Measurements from ENCODE around the gene THOC5.
"Not testable (repeated sequence)": the region's sequence is repeated elsewhere in the genome, so short reads cannot be mapped to it uniquely, and the experiment has no call there.

Gene THOC5

GRCh38 chr22:29559853-29560252 is 6.3 kb upstream of the THOC5 start:
- no peak for DNase-seq (ENCODE audit: low spot score)

DNA sequence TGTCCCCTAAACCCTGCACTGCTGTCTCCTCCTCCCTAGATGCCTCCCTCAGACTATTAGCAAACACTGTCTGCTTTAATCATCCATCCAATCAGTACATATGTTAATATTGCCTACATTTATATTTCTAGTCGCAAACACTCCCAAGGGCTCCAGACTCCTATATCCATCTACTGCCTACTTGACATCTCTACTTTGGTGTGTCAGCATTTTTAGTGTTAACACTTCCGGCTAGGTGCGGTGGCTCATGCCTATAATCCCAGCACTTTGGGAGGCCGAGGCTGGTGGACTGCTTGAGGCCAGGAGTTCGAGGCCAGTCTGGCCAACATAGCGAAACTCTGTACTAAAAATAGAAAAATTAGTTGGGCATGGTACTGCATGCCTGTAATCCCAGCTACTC is 5.5 kb upstream of the THOC5 start:
- no peak for DNase-seq (ENCODE audit: low spot score)

DNA sequence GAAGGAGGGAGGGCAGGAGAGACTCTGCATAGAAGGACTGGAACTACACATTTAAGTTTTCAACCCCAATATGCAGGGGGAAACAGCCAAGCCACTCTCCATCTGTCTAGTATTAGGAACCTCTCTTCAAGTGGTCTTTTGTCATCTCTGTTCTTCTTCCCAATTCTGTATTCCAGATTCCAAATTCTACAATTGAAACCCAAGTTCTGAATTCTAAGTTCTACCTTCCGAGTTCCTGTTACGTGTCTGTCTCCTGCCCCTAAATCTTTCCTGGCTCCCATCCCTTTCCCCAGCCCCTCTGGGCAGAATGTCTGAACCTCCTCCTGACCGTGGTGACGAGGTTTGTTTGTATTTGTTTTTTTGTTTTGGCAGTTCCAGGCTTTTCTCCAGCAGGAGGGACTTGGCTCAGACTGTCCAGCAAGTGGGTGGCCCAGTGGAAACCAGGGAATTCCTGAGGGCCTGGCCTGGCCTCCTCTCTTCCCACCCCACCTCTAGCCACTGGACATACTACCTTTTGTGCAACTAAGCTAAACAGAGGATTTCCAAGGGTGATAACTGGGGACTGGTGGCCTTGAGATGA is 1.6 kb upstream of the THOC5 start:
- peak; percentile 36 for DNase-seq (ENCODE audit: low spot score)

DNA sequence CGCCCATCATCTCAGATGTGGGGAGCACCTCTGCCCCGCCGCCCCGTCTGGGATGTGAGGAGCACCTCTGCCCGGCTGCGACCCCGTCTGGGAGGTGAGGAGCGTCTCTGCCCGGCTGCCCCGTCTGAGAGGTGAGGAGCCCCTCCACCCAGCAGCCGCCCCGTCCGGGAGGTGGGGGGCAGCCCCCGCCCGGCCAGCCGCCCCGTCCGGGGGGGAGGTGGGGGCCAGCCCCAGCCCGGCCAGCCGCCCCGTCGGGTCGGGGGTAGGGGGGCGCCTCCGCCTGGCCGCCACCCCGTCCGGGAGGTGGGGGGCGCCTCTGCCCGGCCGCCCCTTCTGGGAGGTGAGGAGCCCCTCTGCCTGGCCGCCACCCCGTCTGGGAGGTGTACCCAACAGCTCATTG is 1.2 kb downstream of the THOC5 start:
- not testable (repeated sequence) for DNase-seq (ENCODE audit: low spot score)

DNA sequence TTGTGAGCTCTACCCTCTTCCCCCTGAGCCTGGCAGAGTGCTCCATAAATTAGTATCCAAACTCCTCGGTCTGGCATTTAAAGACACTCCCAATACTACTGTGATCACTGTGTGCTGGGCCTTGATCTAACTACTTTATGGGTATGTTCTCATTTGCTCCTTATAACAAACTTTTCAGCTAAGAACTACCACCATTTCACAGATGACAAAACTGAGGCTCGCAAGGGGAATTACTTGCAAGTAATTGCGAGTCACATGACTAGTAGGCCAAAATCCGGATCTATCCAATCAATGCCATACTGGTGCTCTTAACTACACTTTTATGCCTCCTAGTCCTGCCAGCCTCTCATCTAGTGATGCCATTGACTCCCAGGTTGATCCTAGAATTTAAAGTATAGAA is 3.6 kb downstream of the THOC5 start:
- DNase-seq (ENCODE audit: low spot score): no peak

- not testable (repeated sequence) for DNase-seq (ENCODE audit: low spot score)
Observed at GRCh38 chr22:29545045-29545444, 8.5 kb downstream of the THOC5 start.

- DNase-seq (ENCODE audit: low spot score): no peak
Observed at GRCh38 chr22:29541845-29542244, 11.7 kb downstream of the THOC5 start.

GRCh38 chr22:29539105-29539504 is 14.5 kb downstream of the THOC5 start:
- DNase-seq (ENCODE audit: low spot score): no peak

GRCh38 chr22:29536411-29536810 is 17.1 kb downstream of the THOC5 start:
- no peak for DNase-seq (ENCODE audit: low spot score)

DNA sequence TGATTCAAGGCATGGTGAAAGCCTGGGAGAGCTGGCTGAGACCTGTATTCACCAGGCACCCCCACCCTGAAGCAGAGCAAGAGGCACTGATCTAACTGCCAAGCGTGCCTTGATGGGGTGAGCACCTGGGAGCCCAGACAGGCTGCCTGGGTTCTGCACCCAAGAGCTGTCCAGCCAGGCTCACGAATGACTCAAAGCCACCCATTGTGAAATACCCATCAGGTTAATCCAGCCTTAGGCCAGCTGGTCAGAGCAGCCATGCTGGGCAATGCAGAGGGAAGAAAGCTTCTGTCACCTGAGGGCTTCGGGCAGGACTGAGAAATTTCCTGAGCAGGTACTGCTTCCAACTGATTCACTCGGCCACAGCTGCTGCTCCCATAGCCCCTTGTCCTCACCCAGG is 22.1 kb downstream of the THOC5 start:
- DNase-seq (ENCODE audit: low spot score): no peak

GRCh38 chr22:29530716-29531115 is 22.8 kb downstream of the THOC5 start:
- DNase-seq (ENCODE audit: low spot score): no peak

GRCh38 chr22:29528144-29528543 is 25.4 kb downstream of the THOC5 start:
- no peak for DNase-seq (ENCODE audit: low spot score)

DNA sequence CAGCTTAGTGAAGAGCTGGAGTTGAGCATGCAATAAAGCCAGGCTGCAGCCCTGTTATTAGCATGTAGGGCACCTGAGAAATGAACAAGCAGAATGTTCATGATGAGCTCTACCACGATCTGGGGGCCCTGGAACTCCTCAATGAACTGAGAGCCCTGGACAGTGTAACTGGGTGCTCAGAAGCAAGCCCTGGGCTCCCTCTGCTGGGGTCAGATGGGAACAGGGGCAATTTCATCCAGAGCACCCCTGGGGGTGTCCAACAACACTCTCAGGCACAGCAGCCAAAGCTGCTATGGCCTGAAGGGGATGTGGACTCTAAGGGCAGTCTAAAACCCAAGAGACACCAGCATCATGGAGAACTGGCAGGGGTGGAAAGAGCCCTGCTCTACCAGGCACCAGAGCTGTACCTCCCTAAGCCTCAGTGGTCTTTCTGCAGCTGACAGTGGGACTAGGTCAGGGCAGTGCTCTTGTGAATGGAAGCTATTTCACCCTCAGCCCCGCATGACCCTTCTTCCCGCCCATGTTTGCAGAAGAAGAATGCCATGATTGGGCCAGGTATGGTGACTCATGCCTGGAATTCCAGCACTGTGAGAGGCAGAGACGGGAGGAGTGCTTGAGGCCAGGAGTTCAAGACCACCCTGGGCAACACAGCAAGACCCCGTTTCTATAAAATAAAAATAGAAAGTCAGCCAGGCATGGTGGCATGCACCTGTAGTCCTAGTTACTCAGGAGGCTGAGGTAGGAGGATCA is 28.9 kb downstream of the THOC5 start:
- DNase-seq (ENCODE audit: low spot score): peak; percentile 53

GRCh38 chr22:29523761-29524160 is 29.8 kb downstream of the THOC5 start:
- no peak for DNase-seq (ENCODE audit: low spot score)

DNA sequence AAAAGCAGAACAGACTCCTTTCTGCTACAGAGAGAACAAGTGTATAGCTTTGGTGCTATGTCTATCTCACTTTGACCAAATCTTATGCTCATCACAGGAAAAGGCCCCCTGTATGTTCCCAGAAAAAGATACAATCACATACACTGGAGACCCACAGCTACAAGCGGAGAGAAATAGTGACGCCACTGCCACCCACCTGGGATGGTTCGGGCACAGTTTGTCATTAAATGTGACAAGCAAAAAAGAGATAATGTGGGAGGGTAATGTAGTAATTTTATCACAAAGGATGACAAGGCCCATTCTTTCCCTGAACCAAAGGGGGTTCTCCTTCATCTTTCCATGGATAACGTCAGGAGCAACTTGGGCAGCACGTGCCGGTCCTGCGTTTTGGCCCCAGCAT is 32.0 kb downstream of the THOC5 start:
- DNase-seq (ENCODE audit: low spot score): no peak

DNA sequence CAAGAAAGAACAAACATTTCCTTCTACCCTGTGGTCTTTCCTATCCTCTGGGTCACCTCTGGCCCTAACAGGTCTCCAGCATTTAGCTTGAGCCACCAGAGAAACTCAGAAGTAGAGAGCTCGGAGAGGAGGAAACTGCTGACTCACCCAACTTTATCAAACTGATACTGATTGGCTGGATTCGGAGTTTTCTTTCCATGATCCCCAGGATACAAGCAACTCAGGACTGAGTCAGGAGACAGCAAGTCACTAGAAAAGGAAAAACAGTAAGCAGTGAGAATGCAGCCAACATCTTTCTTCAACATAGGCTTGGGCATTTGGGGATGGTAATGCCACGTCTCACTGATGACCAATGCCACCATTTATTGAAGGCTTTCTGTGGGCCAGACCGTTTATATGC is 32.7 kb downstream of the THOC5 start:
- DNase-seq (ENCODE audit: low spot score): peak; percentile 66

DNA sequence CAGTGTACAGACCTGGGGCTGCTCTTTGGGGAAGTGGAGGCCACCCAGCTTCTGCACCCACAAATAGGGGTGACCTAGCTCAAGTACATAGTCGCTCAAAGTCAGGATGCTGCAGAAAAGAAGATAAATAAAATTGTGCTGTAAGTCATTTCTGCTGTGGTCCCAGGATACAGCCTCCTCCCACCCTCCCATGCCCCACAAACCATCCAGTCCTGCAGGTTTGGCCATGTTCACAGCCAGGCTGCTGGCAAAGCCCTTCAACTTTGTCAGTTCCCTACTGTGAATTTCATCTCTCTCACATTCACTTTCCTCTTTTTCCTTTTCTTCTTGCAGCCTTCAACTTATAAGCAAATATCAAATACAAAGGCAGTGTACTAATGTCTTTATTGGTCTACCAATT is 33.6 kb downstream of the THOC5 start:
- no peak for DNase-seq (ENCODE audit: low spot score)

- no peak for DNase-seq (ENCODE audit: low spot score)
Observed at GRCh38 chr22:29518427-29518826, 35.1 kb downstream of the THOC5 start.

DNA sequence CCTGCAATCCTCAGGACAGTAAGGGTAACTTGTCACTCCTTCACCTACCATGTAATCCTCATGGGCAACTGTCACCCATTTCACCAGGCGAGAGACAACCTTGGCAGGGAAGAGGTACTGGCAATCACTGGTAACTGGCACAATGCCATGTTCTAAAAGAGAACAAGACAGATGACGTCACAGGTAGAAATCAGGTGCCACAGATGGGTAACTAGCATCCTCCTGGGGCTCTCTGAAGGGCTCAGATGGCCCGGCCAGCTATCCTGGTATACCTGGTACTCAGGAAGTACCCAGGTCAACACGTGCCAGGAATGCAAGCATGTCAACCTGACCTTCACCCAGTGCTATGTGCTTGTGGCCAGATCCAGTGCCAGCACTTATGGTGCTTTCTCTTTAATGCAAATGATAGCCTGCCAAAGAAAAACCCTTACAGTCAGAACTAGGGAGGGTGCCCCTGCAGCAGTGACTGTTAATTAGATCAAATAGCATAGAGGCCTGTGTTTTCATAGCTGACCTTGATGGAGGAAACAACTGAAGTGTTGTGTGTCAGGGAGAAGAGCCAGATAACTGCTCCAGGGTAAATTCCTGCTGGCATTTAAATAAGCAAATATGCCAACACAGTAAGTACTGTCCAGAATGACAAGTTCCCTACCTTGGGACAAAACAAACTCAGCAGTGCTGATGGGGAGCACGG is 36.2 kb downstream of the THOC5 start:
- no peak for DNase-seq (ENCODE audit: low spot score)

DNA sequence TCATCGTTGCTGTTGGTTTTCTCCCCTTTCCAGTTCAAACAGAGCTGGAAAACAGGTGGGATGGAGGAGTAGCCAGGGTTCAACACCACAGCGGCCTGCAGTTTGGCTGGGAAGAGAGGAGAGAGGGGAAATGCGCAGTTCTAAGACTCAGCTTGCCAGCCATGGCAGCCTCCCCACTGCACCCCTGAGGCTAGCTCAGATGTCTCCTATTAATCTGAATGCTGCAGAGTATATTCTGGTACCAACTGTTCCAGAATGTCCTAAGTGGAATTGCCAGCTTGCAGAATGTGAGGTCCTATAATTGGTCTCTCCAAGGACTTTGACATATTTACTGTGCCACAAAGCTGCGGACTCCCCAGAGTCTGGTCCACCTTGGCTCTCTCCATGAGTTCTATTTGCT is 41.5 kb downstream of the THOC5 start:
- no peak for DNase-seq (ENCODE audit: low spot score)

DNA sequence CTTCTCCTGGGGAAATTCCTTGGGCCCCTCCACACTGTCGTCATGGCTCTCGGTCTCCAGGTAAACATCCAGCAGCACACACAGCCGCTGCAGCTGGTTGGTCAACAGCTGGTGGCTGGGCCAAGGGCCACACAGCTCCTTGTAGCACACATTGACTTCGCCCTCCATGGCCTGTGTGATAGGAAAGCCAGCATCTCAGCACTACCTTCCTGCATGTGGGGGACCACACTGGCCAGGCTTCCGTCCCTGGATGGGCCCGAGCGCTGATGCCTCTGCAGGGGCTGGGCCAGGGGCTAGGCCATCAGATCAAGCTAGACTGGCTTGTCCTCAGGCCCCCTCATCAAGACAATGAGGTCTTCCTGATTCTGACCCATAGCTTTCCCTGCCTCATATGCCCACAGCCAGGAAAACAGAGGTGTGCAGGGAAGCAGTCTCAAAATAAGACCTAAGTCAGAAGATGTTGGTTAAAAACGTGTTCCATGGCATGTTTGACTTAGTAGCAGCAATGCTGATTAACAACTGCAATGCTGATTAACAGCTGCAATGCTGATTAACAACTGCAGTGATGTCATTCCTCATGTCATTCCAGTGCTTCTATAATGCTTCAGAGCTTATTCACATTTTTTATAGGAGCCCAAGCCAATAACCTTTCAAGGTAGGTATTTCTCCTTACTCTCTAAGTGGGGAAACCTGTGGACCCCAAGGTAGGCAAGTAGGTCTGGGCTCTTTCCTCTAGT is 42.3 kb downstream of the THOC5 start:
- DNase-seq (ENCODE audit: low spot score): no peak

DNA sequence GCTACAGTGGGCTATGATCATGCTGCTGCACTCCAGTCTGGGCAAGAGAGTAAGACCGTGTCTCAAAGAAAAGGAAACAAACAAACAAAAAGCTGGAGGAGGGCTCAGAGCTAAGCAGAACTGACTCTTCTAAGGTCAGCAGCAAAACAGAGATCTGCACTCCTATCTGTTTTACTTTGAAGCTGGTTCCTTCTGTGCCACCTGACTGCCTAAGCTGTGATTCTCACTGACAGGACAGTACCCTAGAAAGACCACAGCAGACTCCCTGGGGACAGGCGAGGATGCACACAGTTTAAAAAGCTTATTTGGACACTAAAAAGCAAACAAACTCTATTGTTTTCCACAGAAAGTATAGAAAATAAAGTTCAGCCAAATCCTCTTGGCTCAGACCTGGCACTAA is 43.0 kb downstream of the THOC5 start:
- no peak for DNase-seq (ENCODE audit: low spot score)

- DNase-seq (ENCODE audit: low spot score): no peak
Observed at GRCh38 chr22:29509815-29510214, 43.7 kb downstream of the THOC5 start.
